Peyer's patch (tissue), 4 donors: ENCODE data around the gene ARFIP1.

ENCODE experiments used
- POLR2A ChIP-seq, 2 donors: fragments of 450-650 bp; IDR thresholded peaks; one replicate each; pipeline ENCODE4 v1.5.1; 2017; ENCODE audit warnings: antibody characterized with exemption in 2 of 2, mild to moderate bottlenecking in 2 of 2, moderate library complexity in 2 of 2
- TF ChIP-seq, protein P1 (sequence below), 6 experiments: fragments of 450-650 bp in 4 of 6; fragments of 200-600 bp in 2 of 6; sonication (generic) in 1 of 6; IDR thresholded peaks; one replicate each; pipeline ENCODE4 v1.5.1; 2017 to 2019; ENCODE audit warnings: antibody characterized with exemption in 6 of 6, mild to moderate bottlenecking in 3 of 6, moderate library complexity in 1 of 6

DNA sequence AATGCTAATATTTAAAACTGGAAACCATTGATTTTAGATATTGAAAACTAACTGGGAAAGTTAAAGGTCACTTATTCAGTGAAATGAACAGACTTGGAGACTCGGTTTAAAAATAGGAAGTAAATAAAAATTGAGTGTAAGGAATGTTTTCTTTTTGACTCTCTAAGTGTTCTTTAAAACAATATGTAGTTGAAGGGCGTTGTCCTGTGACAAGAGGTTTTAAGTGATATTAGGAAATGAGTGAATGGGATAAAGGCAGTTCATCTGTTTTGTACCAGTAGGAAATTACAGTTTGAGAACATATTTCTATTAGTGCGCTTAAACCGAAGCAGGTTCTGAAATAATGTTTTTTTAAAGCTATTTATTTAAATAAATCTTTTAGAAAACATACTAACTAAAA is 77.2 kb downstream of the ARFIP1 start:
- TF ChIP-seq POLR2A (IDR thresholded peaks at IDR 0.05), result no peak
- TF ChIP-seq, protein P1, sequence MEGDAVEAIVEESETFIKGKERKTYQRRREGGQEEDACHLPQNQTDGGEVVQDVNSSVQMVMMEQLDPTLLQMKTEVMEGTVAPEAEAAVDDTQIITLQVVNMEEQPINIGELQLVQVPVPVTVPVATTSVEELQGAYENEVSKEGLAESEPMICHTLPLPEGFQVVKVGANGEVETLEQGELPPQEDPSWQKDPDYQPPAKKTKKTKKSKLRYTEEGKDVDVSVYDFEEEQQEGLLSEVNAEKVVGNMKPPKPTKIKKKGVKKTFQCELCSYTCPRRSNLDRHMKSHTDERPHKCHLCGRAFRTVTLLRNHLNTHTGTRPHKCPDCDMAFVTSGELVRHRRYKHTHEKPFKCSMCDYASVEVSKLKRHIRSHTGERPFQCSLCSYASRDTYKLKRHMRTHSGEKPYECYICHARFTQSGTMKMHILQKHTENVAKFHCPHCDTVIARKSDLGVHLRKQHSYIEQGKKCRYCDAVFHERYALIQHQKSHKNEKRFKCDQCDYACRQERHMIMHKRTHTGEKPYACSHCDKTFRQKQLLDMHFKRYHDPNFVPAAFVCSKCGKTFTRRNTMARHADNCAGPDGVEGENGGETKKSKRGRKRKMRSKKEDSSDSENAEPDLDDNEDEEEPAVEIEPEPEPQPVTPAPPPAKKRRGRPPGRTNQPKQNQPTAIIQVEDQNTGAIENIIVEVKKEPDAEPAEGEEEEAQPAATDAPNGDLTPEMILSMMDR (IDR thresholded peaks at IDR 0.05), result no peak
